PC-3 (cell line): ENCODE measurements around the gene ZNF614. TPM values are rescaled to one million over a fixed set of nuclear protein-coding genes. Genes with fewer than 3 reads are reported as not detected.
"Not testable (repeated sequence)": the region's sequence is repeated elsewhere in the genome, so short reads cannot be mapped to it uniquely, and the experiment has no call there.

Experiments used
- ATAC-seq: fragments of 200-7000 bp; cut with Tn5 transposase; 2 replicates; pipeline ENCODE4 v1.9.1; 2020; ENCODE audit warnings: mild to moderate bottlenecking, moderate library complexity
- BruUV-seq: library from RNA; stranded (reverse); fragments of 400-500 nt; replicated peaks from 2 replicates; lab custom pipeline; 2021; lab: Mats Ljungman, UMichigan
- CTCF ChIA-PET: fragments of 300-600 bp; sonication (Branson Sonifier 250); formaldehyde crosslinking; loops from one replicate; lab custom pipeline; 2022; ENCODE audit warnings: antibody characterized with exemption; lab: Charles Lee
- POLR2A ChIA-PET: fragments of 300-600 bp; sonication (Branson Sonifier 250); formaldehyde crosslinking; loops from one replicate; lab custom pipeline; 2022; ENCODE audit warnings: antibody characterized with exemption; ENCODE audit not compliant: unreplicated experiment; lab: Charles Lee
- DNase-seq: peaks from one replicate; pipeline ENCODE4 v3.0.0-alpha.2; 2015
- H2AFZ ChIP-seq: fragments of 300-600 bp; sonication (generic); 2 replicates; pipeline ENCODE4 v1.6.0; 2016; ENCODE audit warnings: antibody characterized with exemption, low read length
- H3F3A ChIP-seq: fragments of 300-600 bp; sonication (generic); one replicate; pipeline ENCODE4 v1.6.0; 2017; ENCODE audit warnings: antibody characterized with exemption, low read length, control low read depth, mild to moderate bottlenecking; ENCODE audit not compliant: unreplicated experiment
- H3K27ac ChIP-seq: fragments of 300-600 bp; sonication (generic); 2 replicates; pipeline ENCODE4 v1.5.1; 2016; ENCODE audit warnings: mild to moderate bottlenecking, low read length
- H3K27me3 ChIP-seq: fragments of 300-600 bp; sonication (generic); 2 replicates; pipeline ENCODE4 v1.6.1; 2016; ENCODE audit warnings: low read length, mixed read lengths
- H3K36me3 ChIP-seq: fragments of 300-600 bp; sonication (generic); 2 replicates; pipeline ENCODE4 v1.6.1; 2016; ENCODE audit warnings: low read depth, mixed run types, low read length, mixed read lengths
- H3K4me1 ChIP-seq: fragments of 300-600 bp; sonication (generic); 2 replicates; pipeline ENCODE4 v1.5.1; 2016; ENCODE audit warnings: low read length; ENCODE audit not compliant: insufficient read depth
- H3K4me2 ChIP-seq: fragments of 300-600 bp; sonication (generic); 2 replicates; pipeline ENCODE4 v1.6.0; 2016; ENCODE audit warnings: low read length
- H3K4me3 ChIP-seq: fragments of 300-600 bp; sonication (generic); 2 replicates; pipeline ENCODE4 v1.5.1; 2016; ENCODE audit warnings: mild to moderate bottlenecking, low read length, mixed read lengths
- H3K79me2 ChIP-seq: fragments of 300-600 bp; sonication (generic); 2 replicates; pipeline ENCODE4 v1.6.1; 2017; ENCODE audit warnings: low read length, mixed read lengths
- H3K9ac ChIP-seq: fragments of 300-600 bp; sonication (generic); 2 replicates; pipeline ENCODE4 v1.6.0; 2016; ENCODE audit warnings: mild to moderate bottlenecking, low read length
- H3K9me2 ChIP-seq: fragments of 300-600 bp; sonication (generic); replicated peaks from 2 replicates; pipeline ENCODE4 v1.6.1; 2016; ENCODE audit warnings: mixed run types, low read length, mixed read lengths
- H3K9me3 ChIP-seq: fragments of 300-600 bp; sonication (generic); 2 replicates; pipeline ENCODE4 v1.6.1; 2016; ENCODE audit warnings: low read length, mixed read lengths
- H4K20me1 ChIP-seq: fragments of 300-600 bp; sonication (generic); 2 replicates; pipeline ENCODE4 v1.6.1; 2016; ENCODE audit warnings: low read length, mixed read lengths
- CTCF ChIP-seq: fragments of 300-600 bp; sonication (generic); conservative IDR thresholded peaks from 2 replicates; pipeline ENCODE4 v1.5.1; 2017; ENCODE audit warnings: antibody characterized with exemption, low read depth, mild to moderate bottlenecking, low read length
- EZH2 ChIP-seq: fragments of 300-600 bp; sonication (generic); IDR thresholded peaks from one replicate; pipeline ENCODE4 v1.6.1; 2017; ENCODE audit warnings: antibody characterized with exemption, mild to moderate bottlenecking, low read length; ENCODE audit not compliant: unreplicated experiment
- EZH2phosphoT487 ChIP-seq: fragments of 300-600 bp; sonication (generic); IDR thresholded peaks from 2 replicates; pipeline ENCODE4 v1.6.1; 2018; ENCODE audit warnings: mild to moderate bottlenecking, antibody characterized with exemption, low read length, borderline replicate concordance
- intact Hi-C: fragments of 100-400 bp; cut with micrococcal nuclease; formaldehyde crosslinking; loops from 2 replicates; pipeline ENCODE4 v1.9.0; 2023
- total RNA-seq: library from RNA; depleted of rRNA; stranded (reverse); fragments of >200 nt; gene quantifications from 2 replicates; pipeline ENCODE4 v1.2.3, GENCODE V29; 2014

ZNF614 gene
- total RNA-seq, 1 experiment from 2014 or later = 10.4 TPM

DNA sequence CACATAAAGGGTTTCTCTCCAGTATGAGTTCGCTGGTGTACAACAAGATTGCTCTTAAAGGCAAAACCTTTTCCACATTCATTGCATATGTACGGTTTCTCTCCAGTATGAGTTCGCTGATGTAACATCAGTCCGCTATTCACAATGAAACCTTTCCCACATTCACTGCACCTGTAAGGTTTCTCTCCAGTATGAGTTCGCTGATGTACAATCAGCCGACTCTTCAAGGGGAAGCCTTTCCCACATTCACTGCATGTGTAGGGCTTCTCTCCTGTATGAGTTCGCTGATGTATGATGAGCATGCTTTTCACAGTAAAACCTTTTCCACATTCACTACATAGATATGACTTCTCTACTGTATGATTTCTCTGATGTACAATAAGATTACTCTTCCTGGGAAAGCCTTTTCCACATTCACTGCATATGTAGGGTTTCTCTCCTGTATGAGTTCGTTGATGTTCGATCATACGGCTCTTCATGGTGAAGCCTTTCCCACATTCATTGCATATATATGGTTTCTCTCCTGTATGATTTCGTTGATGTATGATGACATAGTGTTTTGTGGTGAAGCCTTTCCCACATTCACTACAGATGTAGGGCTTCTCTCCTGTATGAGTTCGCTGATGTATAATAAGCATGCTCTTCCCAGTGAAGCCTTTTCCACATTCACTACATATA is 6.0 kb upstream of the ZNF614 start:
- H3K27ac ChIP-seq = no peak overlapping the region
- ChIA-PET CTCF (no interaction called here), POLR2A (no interaction called here)
- DNase-seq (no peak), ATAC-seq (no peak)
- no peaks in the 10 kb centered on the region for H4K20me1 ChIP-seq
- no peaks in the 10 kb centered on the region for H3K79me2 ChIP-seq
- H3K4me2 ChIP-seq = no peak overlapping the region
- H3K27me3 ChIP-seq = no peaks in the 10 kb centered on the region
- H3K4me1 ChIP-seq = no peaks in the 10 kb centered on the region
- TF ChIP-seq EZH2phosphoT487 (no peak), EZH2 (no peak), CTCF (no peak)
- H3F3A ChIP-seq = no peaks in the 10 kb centered on the region
- H3K9me2 ChIP-seq = no peaks in the 10 kb centered on the region
- H3K9ac ChIP-seq = no peak overlapping the region
- intact Hi-C loops = no loop called here
- peak overlapping the region; percentile 5; the same call in 1 of the 2 replicates for H3K4me3 ChIP-seq
- H3K36me3 ChIP-seq = peaks cover 81% of the 10 kb centered on the region
- no peak overlapping the region for H2AFZ ChIP-seq
- no TSS peak for BruUV-seq
- peaks cover 58% of the 10 kb centered on the region for H3K9me3 ChIP-seq

DNA sequence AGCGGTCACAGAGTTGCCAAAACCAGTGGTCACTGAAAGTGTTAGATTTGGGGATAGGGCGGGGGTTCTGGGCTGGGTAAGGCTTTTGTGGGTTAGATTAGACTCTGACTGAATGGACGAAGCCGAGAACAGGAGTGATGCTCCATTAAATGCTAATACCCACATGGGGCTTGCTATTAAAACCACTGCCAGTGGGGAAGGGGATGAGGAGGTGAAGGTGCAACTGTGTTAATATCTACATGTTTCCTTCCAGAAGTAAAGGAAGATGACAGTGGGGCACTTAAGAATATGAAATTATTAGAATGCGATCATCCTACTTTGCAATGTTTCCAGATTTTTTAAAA is 573 bp upstream of the ZNF614 start:
- no peaks in the 10 kb centered on the region for H3K4me1 ChIP-seq
- H3K9ac ChIP-seq = peak overlapping the region; percentile 84
- no peaks in the 10 kb centered on the region for H3K27me3 ChIP-seq
- TF ChIP-seq EZH2phosphoT487 (no peak), EZH2 (no peak), CTCF (no peak)
- H2AFZ ChIP-seq = peak overlapping the region; percentile 97
- peaks cover 39% of the 10 kb centered on the region for H3K9me3 ChIP-seq
- no peaks in the 10 kb centered on the region for H3K9me2 ChIP-seq
- TSS peak; percentile 62 for BruUV-seq
- ChIA-PET POLR2A (interaction anchor here (0.6 kb wide), 1 partner anchor 15 kb away, joined by 3 read pairs; no protein-coding TSS in a partner anchor), CTCF (no interaction called here)
- H3K36me3 ChIP-seq = peaks cover 62% of the 10 kb centered on the region
- peak overlapping the region; percentile 83 for H3K4me3 ChIP-seq
- H3K79me2 ChIP-seq = peaks cover 13% of the 10 kb centered on the region
- H3F3A ChIP-seq = no peaks in the 10 kb centered on the region
- ATAC-seq = peak; percentile 30
- no peaks in the 10 kb centered on the region for H4K20me1 ChIP-seq
- H3K27ac ChIP-seq = peak overlapping the region; percentile 74
- peak; percentile 7 for DNase-seq
- H3K4me2 ChIP-seq = peak overlapping the region; percentile 86
- intact Hi-C loops = no loop called here

DNA sequence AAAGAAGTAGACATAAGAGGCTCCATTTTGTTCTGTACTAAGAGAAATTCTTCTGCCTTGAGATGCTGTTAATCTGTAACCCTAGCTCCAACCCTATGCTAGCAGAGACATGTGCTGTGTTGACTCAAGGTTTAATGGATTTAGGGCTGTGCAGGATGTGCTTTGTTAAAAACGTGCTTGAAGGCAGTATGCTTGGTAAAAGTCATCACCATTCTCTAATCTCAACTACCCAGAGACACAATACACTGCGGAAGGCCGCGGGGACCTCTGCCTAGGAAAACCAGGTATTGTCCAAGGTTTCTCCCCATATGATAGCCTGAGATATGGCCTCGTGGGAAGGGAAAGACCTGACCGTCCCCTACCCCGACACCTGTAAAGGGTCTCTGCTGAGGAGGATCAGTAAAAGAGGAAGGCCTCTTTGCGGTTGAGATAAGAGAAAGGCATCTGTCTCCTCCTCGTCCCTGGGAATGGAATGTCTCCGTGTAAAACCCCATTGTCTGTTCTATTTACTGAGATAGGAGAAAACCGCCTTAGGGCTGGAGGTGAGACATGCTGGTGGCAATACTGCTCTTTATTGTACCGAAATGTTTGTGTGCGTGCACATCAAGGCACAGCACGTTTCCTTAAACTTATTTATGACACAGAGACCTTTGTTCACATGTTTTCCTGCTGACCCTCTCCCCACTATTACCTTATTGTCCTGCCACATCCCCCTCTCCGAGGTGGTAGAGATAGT is 1.8 kb downstream of the ZNF614 start:
- H4K20me1 ChIP-seq, H3K9ac ChIP-seq, H3K4me3 ChIP-seq, H3K27ac ChIP-seq, ATAC-seq, H3K4me1 ChIP-seq, CTCF ChIA-PET, H2AFZ ChIP-seq, H3F3A ChIP-seq, H3K9me2 ChIP-seq, intact Hi-C loops, BruUV-seq, POLR2A ChIA-PET, H3K4me2 ChIP-seq, H3K27me3 ChIP-seq, DNase-seq: not testable (repeated sequence)
- H3K9me3 ChIP-seq = peaks cover 38% of the 10 kb centered on the region
- H3K36me3 ChIP-seq = peaks cover 64% of the 10 kb centered on the region
- peaks cover 13% of the 10 kb centered on the region for H3K79me2 ChIP-seq

GRCh38 chr19:52024478-52024877 is 3.7 kb downstream of the ZNF614 start:
- intact Hi-C loops, H3K4me1 ChIP-seq, ATAC-seq, H3K4me2 ChIP-seq, H3K9me2 ChIP-seq, DNase-seq, H3K9ac ChIP-seq, H3K4me3 ChIP-seq, H4K20me1 ChIP-seq, CTCF ChIA-PET, POLR2A ChIA-PET, H3K27ac ChIP-seq, H3K27me3 ChIP-seq, H3F3A ChIP-seq, BruUV-seq, H2AFZ ChIP-seq: not testable (repeated sequence)
- Histone ChIP-seq H3K9me3 (peaks cover 47% of the 10 kb centered on the region), H3K79me2 (peaks cover 13% of the 10 kb centered on the region), H3K36me3 (peaks cover 71% of the 10 kb centered on the region)
